HepG2 (cell line): ENCODE results near the gene PROP1. TPM values are rescaled to one million over a fixed set of nuclear protein-coding genes. Genes with fewer than 3 reads are reported as not detected.

ENCODE experiments used
- ATAC-seq: fragments of 200-7000 bp; cut with Tn5 transposase; 3 replicates; pipeline ENCODE4 v1.9.1; 2020; ENCODE audit warnings: mild to moderate bottlenecking, moderate library complexity
- BruUV-seq: library from RNA; stranded (reverse); fragments of 400-500 nt; replicated peaks from 2 replicates; lab custom pipeline; 2021; lab: Mats Ljungman, UMichigan
- CTCF ChIA-PET: fragments of 300-600 bp; formaldehyde crosslinking; extraction: SDS; loops from one replicate; lab custom pipeline; 2021; ENCODE audit warnings: low total read pairs, inconsistent platforms, low intra/inter-chr PET ratio; lab: Yijun Ruan, JAX
- POLR2A ChIA-PET: fragments of 350-600 bp; sonication (Branson Sonifier 250); formaldehyde crosslinking; loops from one replicate; lab custom pipeline; 2020; ENCODE audit warnings: antibody characterized with exemption, inconsistent platforms; lab: Yijun Ruan, JAX
- DNase-seq: peaks from one replicate; pipeline ENCODE4 v3.0.0-alpha.2; 2015; ENCODE audit warnings: low spot score
- FAIRE-seq: peaks from 3 replicates; lab custom pipeline; 2011; peaks lifted over from hg19 to GRCh38; lab: Jason Lieb, UNC
- H2AFZ ChIP-seq: one replicate; pipeline ENCODE4 v1.6.1; 2011; ENCODE audit warnings: low read length, inconsistent platforms
- H3K27ac ChIP-seq: fragments of 300-600 bp; 3 replicates; pipeline ENCODE4 v1.8.0; 2011; ENCODE audit warnings: mixed run types, mild to moderate bottlenecking, mixed read lengths, low read length, inconsistent platforms; ENCODE audit not compliant: insufficient read depth; ENCODE audit errors: extremely low read length
- H3K27me3 ChIP-seq, 2 experiments: fragments of 200-600 bp in 1 of 2; 2 replicates in 1 of 2; 3 replicates in 1 of 2; pipeline versions ENCODE4 v1.6.0 to v1.8.0; 2011; ENCODE audit warnings: low read length in 2 of 2, mild to moderate bottlenecking in 2 of 2, moderate library complexity in 2 of 2, inconsistent platforms in 1 of 2; ENCODE audit not compliant: insufficient read depth in 2 of 2, control insufficient read depth in 1 of 2
- H3K36me3 ChIP-seq, 2 experiments: fragments of 200-600 bp in 1 of 2; replicated peaks in 1 of 2; 2 replicates in 1 of 2; 3 replicates in 1 of 2; pipeline versions ENCODE4 v1.5.1 to v1.8.0; 2011; ENCODE audit warnings: low read length in 2 of 2, inconsistent platforms in 1 of 2; ENCODE audit not compliant: insufficient read depth in 2 of 2, control insufficient read depth in 1 of 2
- H3K4me1 ChIP-seq: 2 replicates; pipeline ENCODE4 v1.5.1; 2012; ENCODE audit warnings: low read length, inconsistent platforms; ENCODE audit not compliant: insufficient read depth
- H3K4me2 ChIP-seq: 2 replicates; pipeline ENCODE4 v1.6.0; 2011; ENCODE audit warnings: low read depth, low read length, inconsistent platforms
- H3K4me3 ChIP-seq, 3 experiments: fragments of 200-600 bp in 1 of 3; sonication (generic), shearing (Covaris generic) in 1 of 3; replicated peaks in 1 of 3; 2 replicates each; pipeline ENCODE4 v1.5.1; 2011 to 2016; ENCODE audit warnings: low read length in 3 of 3, inconsistent platforms in 2 of 3, low read depth in 2 of 3, mild to moderate bottlenecking in 2 of 3, control low read depth in 1 of 3, mixed read lengths in 1 of 3; ENCODE audit not compliant: insufficient read depth in 1 of 3
- H3K79me2 ChIP-seq: one replicate; pipeline ENCODE4 v1.6.1; 2011; ENCODE audit warnings: low read length, inconsistent platforms; ENCODE audit not compliant: insufficient read depth
- H3K9ac ChIP-seq: 2 replicates; pipeline ENCODE4 v1.6.0; 2011; ENCODE audit warnings: mild to moderate bottlenecking, low read depth, low read length, inconsistent platforms; ENCODE audit not compliant: insufficient read depth
- H3K9me3 ChIP-seq: 2 replicates; pipeline ENCODE4 v1.5.1; 2012; ENCODE audit warnings: mild to moderate bottlenecking, low read length
- H4K20me1 ChIP-seq: 2 replicates; pipeline ENCODE4 v1.6.0; 2011; ENCODE audit warnings: inconsistent platforms, mild to moderate bottlenecking, low read length, moderate library complexity; ENCODE audit not compliant: insufficient read depth
- BHLHE40 ChIP-seq: IDR thresholded peaks from 2 replicates; pipeline ENCODE4 v1.6.1; 2011; ENCODE audit warnings: low read length, improper control_type of control experiment
- IKZF1 ChIP-seq: fragments of 450-650 bp; IDR thresholded peaks from 2 replicates; pipeline ENCODE4 v1.7.1; 2016
- POGZ ChIP-seq: sonication (generic); formaldehyde crosslinking; IDR thresholded peaks from 2 replicates; pipeline ENCODE4 v1.4.0; 2020; ENCODE audit warnings: mild to moderate bottlenecking, missing genetic modification reagents
- SATB2 ChIP-seq: sonication (generic); formaldehyde crosslinking; IDR thresholded peaks from 2 replicates; pipeline ENCODE4 v1.5.0; 2020; ENCODE audit warnings: missing genetic modification reagents
- ZMAT3 ChIP-seq: sonication (generic); formaldehyde crosslinking; conservative IDR thresholded peaks from 2 replicates; pipeline ENCODE4 v1.7.0; 2021; ENCODE audit warnings: missing genetic modification reagents
- ZNF260 ChIP-seq: sonication (generic); formaldehyde crosslinking; IDR thresholded peaks from 2 replicates; pipeline ENCODE4 v1.4.0; 2020; ENCODE audit warnings: missing genetic modification reagents, low read depth, mild to moderate bottlenecking, borderline replicate concordance
- ZNF296 ChIP-seq: sonication (generic); formaldehyde crosslinking; conservative IDR thresholded peaks from 2 replicates; pipeline ENCODE4 v1.5.0; 2020; ENCODE audit warnings: mild to moderate bottlenecking, missing genetic modification reagents
- ZNF501 ChIP-seq: sonication (generic); formaldehyde crosslinking; IDR thresholded peaks from 2 replicates; pipeline ENCODE4 v1.5.1; 2020; ENCODE audit warnings: mild to moderate bottlenecking, moderate library complexity, missing genetic modification reagents
- ZNF644 ChIP-seq: IDR thresholded peaks from 2 replicates; pipeline ENCODE4 v1.6.1; 2016; ENCODE audit warnings: low read depth
- ZNF850 ChIP-seq: sonication (generic); formaldehyde crosslinking; conservative IDR thresholded peaks from 2 replicates; pipeline ENCODE4 v1.9.0; 2021; ENCODE audit warnings: mild to moderate bottlenecking, missing genetic modification reagents
- WGBS: methylation state at CpG from one replicate; pipeline ENCODE4 v1.1.6; 2017; ENCODE audit warnings: low lambda C conversion rate; 5-methylcytosine and 5-hydroxymethylcytosine counted together
- in situ Hi-C: cut with HindIII; loops from 2 replicates; pipeline ENCODE4 v1.10.0; 2017; ENCODE audit warnings: low pct_unique_long_range_greater_than_20kb; ENCODE audit not compliant: extremely low pct_ligation_motif_present
- intact Hi-C: fragments of 100-400 bp; cut with micrococcal nuclease; formaldehyde crosslinking; loops from one replicate; pipeline ENCODE4 v1.10.0; 2022; ENCODE audit not compliant: unreplicated experiment
- polyA plus RNA-seq, 8 experiments: library from polyadenylated mRNA; depleted of rRNA in 3 of 8; stranded (reverse) in 7 of 8; unstranded in 1 of 8; fragments of >200 nt; fragmentation: Illumina TruSeq in 4 of 8; extraction: Trizol in 4 of 8; gene quantifications; 2 replicates each; pipeline versions ENCODE4 v1.2.1 to v1.2.3, GENCODE V29; 2011 to 2016; ENCODE audit warnings: low read depth in 4 of 8, missing spikeins in 1 of 8, mixed read lengths in 1 of 8; ENCODE audit not compliant: insufficient read depth in 1 of 8
- total RNA-seq, 5 experiments: library from RNA; depleted of rRNA; stranded (reverse); fragments of >200 nt; fragmentation: Illumina TruSeq; extraction: Trizol; gene quantifications; 2 replicates each; pipeline ENCODE4 v1.2.3, GENCODE V29; 2016; ENCODE audit warnings: low read depth in 1 of 5
- TF ChIP-seq, protein P1 (sequence below): sonication (generic); formaldehyde crosslinking; IDR thresholded peaks from 2 replicates; pipeline ENCODE4 v1.4.0; 2020; ENCODE audit warnings: missing genetic modification reagents

PROP1 gene
- total and polyA plus RNA-seq, 2 of the 13 experiments (the other 11 are each of a cell fraction or from before 2014, with no cell fraction given): not detected

DNA sequence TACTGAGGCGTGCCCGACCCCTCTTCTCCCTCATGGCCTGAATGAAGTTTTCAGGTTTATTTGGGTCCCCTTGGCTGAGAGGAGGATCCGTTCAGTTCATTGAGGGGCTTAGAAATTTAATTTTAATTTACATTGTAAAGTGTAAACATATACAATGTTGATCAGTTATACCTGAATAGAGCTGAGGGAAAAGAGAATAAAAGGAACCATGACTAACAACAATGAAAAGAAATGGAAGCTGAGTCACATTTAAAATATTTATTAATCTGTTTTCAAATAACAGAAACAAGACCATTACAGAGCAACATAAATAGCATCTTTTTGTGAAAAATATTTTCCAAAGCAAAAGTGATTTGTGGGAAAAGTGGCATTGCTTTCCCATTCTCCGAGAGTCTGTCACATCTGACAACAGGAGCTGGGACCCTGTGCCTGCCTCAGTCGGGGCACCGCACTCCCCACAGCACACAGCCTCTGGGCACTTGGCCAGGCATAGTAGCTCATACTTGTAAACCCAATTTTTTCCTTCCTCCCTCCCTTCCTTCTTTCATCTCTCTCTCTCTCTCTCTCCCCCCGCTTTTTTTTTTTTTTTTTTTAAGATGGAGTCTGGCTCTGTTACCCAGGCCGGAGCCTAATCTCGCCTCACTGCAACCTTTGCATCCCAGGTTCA, 28.7 kb downstream of the PROP1 start:
- Histone ChIP-seq H3K36me3 (no peaks in the 10 kb centered on the region; a peak in 1 of 5 replicates), H3K4me2 (no peak overlapping the region)
- WGBS: 26% methylated on average over 9 of the region's 9 CpGs

DNA sequence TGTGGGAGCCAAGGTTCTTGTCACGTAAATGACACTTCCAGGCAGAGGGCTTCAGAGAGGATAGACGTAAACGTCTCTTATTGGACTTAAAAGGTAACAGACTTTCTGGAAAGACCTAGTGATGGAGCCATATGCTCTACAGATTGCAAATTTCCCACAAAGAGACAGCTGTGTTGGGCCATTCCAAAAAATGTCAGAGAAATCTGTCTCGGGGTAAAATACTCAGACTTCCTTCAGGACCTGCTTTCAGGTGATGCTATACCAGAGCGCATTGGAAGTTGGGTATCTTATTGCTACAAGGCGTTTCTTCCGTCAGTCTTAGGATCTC, 29.2 kb downstream of the PROP1 start:
- no peak overlapping the region for H3K4me2 ChIP-seq
- CTCF ChIA-PET: no interaction called here
- ATAC-seq (no peak), DNase-seq (no peak), FAIRE-seq (no peak)
- H3K36me3 ChIP-seq: no peaks in the 10 kb centered on the region; a peak in 1 of 5 replicates
- H4K20me1 ChIP-seq: no peaks in the 10 kb centered on the region
- BruUV-seq: no TSS peak
- intact Hi-C loops (no loop called here), in situ Hi-C loops (no loop called here)
- no peaks in the 10 kb centered on the region for H3K9me3 ChIP-seq
- POLR2A ChIA-PET: no interaction called here
- H2AFZ ChIP-seq: no peak overlapping the region
- no peak for TF ChIP-seq ZNF644
- no peak overlapping the region for H3K27ac ChIP-seq
- H3K79me2 ChIP-seq: no peaks in the 10 kb centered on the region
- no peak overlapping the region for H3K9ac ChIP-seq
- H3K27me3 ChIP-seq: peaks cover 0 to 5% of the 10 kb centered on the region in 2 experiments; a peak in 2 of 5 replicates
- WGBS: 41% methylated on average over 7 of the region's 7 CpGs
- no peaks in the 10 kb centered on the region for H3K4me1 ChIP-seq
- no peak overlapping the region for H3K4me3 ChIP-seq

More for the DNA sequence above, 28.7 kb downstream of the PROP1 start:
- TF ChIP-seq ZNF850 (CRISPR knock-in tag) (no peak), ZNF296 (CRISPR knock-in tag) (no peak), POGZ (CRISPR knock-in tag) (no peak), IKZF1 (no peak), SATB2 (CRISPR knock-in tag) (no peak), ZMAT3 (no peak), ZNF501 (CRISPR knock-in tag) (no peak), BHLHE40 (no peak), ZNF260 (CRISPR knock-in tag) (no peak)
- TF ChIP-seq, protein P1, sequence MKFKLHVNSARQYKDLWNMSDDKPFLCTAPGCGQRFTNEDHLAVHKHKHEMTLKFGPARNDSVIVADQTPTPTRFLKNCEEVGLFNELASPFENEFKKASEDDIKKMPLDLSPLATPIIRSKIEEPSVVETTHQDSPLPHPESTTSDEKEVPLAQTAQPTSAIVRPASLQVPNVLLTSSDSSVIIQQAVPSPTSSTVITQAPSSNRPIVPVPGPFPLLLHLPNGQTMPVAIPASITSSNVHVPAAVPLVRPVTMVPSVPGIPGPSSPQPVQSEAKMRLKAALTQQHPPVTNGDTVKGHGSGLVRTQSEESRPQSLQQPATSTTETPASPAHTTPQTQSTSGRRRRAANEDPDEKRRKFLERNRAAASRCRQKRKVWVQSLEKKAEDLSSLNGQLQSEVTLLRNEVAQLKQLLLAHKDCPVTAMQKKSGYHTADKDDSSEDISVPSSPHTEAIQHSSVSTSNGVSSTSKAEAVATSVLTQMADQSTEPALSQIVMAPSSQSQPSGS (CRISPR knock-in tag): no peak
- no peak overlapping the region for H3K4me3 ChIP-seq
- H2AFZ ChIP-seq: no peak overlapping the region
- H3K27me3 ChIP-seq: peaks cover 0 to 5% of the 10 kb centered on the region in 2 experiments; a peak in 2 of 5 replicates
- in situ Hi-C loops: no loop called here
- FAIRE-seq (no peak), DNase-seq (no peak), ATAC-seq (no peak)
- ChIA-PET CTCF (no interaction called here), POLR2A (no interaction called here)
- H3K9ac ChIP-seq: no peak overlapping the region
- no peaks in the 10 kb centered on the region for H3K79me2 ChIP-seq
- BruUV-seq: no TSS peak
- no peaks in the 10 kb centered on the region for H4K20me1 ChIP-seq
- no peaks in the 10 kb centered on the region for H3K4me1 ChIP-seq
- no peak overlapping the region for H3K27ac ChIP-seq
- intact Hi-C loops: no loop called here
- H3K9me3 ChIP-seq: no peaks in the 10 kb centered on the region
